Activated B cell treated with CpG ODN at 0.5 μM for 24 hours (primary cell): ENCODE measurements around the gene TF. TPM values are rescaled to one million over a fixed set of nuclear protein-coding genes. Genes with fewer than 3 reads are reported as not detected.

Experiments used
- ATAC-seq: fragments of 200-7000 bp; cut with Tn5 transposase; one replicate; pipeline ENCODE4 v1.10.0; 2021; ENCODE audit warnings: low read depth, mild to moderate bottlenecking, moderate library complexity
- CTCF ChIA-PET: fragments of 350-600 bp; sonication (Branson Sonifier 250); formaldehyde crosslinking; loops from one replicate; lab custom pipeline; 2021; ENCODE audit warnings: antibody characterized with exemption; lab: Charles Lee
- POLR2A ChIA-PET: fragments of 350-600 bp; sonication (Branson Sonifier 250); formaldehyde crosslinking; loops from one replicate; lab custom pipeline; 2021; ENCODE audit warnings: antibody characterized with exemption; lab: Charles Lee
- DNase-seq: peaks from one replicate; pipeline ENCODE4 v3.0.0; 2022
- H3K27ac Mint-ChIP-seq: one replicate; pipeline ENCODE4 v1.8.0; 2020; ENCODE audit warnings: mixed read lengths
- H3K27me3 Mint-ChIP-seq: one replicate; pipeline ENCODE4 v1.8.0; 2021; ENCODE audit warnings: mixed read lengths
- H3K36me3 Mint-ChIP-seq: one replicate; pipeline ENCODE4 v1.8.0; 2021; ENCODE audit warnings: low read depth, mixed read lengths
- H3K4me1 Mint-ChIP-seq: one replicate; pipeline ENCODE4 v1.8.0; 2021; ENCODE audit warnings: mixed read lengths
- H3K4me3 Mint-ChIP-seq: one replicate; pipeline ENCODE4 v1.8.0; 2020; ENCODE audit warnings: mild to moderate bottlenecking, mixed read lengths
- H3K9me3 Mint-ChIP-seq: one replicate; pipeline ENCODE4 v1.8.0; 2020; ENCODE audit warnings: mixed read lengths
- intact Hi-C: fragments of 100-400 bp; cut with micrococcal nuclease; formaldehyde crosslinking; loops from one replicate; pipeline ENCODE4 v1.15.1; 2024
- total RNA-seq: library from RNA; stranded (reverse); gene quantifications from 2 replicates; pipeline ENCODE4 v1.2.3, GENCODE V29; 2022
- TF ChIP-seq, protein P1 (sequence below): fragments of 200-600 bp; IDR thresholded peaks from one replicate; pipeline ENCODE4 v1.8.0; 2022; ENCODE audit warnings: antibody characterized with exemption, mild to moderate bottlenecking

The TF gene
- total RNA-seq, 1 donor from 2014 or later: 0.29 TPM

DNA sequence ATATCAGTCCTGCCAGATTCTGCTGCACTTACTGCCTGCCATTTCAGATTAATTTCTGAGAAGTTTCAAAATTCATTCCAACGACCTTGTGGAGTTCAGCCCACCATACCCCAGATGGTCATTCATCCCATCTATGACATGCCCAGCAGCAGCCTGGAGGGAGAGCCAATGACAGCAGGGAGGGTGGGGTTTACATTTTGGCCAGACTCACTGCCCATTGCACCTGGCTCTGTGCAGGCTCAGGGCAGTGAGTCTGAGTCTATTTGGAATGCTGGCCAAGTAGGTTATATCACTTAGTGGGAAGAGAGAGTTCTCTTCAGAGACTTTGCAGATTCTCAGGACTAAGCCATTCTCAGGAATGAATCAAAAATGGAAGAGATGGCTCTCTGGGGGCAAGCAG, 80.9 kb downstream of the TF start:
- Mint-ChIP-seq H3K4me3 (no peak overlapping the region), H3K27me3 (no peaks in the 10 kb centered on the region)

DNA sequence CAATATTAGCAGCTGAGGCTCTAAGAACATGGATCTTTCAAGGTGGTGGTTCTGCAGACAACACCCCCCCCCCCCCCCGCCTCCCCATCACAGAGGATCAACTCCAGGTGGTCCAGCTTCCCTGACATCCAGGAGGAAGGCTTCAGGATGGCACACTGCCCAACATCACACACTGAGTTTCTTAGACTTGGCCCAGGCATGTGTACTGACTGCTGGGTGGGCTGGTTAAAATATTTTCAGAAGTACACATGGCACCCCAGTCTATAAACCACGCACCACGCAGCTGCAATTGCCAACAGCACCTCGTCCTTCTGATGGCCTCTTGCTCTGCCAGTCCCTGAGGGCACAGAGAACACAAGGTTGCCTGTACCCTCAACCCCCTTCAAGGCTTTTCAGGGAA, 81.5 kb downstream of the TF start:
- ATAC-seq: no peak
- no peak overlapping the region for H3K27ac Mint-ChIP-seq
- no peaks in the 10 kb centered on the region for H3K4me1 Mint-ChIP-seq
- no peak for DNase-seq
- intact Hi-C loops: no loop called here
- no peaks in the 10 kb centered on the region for H3K9me3 Mint-ChIP-seq
- POLR2A ChIA-PET: interaction anchor here (0.8 kb wide), 1 partner anchor 42 kb away, joined by 3 read pairs; no protein-coding TSS in a partner anchor
- CTCF ChIA-PET: no interaction called here
- peaks cover 32% of the 10 kb centered on the region for H3K36me3 Mint-ChIP-seq
- TF ChIP-seq, protein P1, sequence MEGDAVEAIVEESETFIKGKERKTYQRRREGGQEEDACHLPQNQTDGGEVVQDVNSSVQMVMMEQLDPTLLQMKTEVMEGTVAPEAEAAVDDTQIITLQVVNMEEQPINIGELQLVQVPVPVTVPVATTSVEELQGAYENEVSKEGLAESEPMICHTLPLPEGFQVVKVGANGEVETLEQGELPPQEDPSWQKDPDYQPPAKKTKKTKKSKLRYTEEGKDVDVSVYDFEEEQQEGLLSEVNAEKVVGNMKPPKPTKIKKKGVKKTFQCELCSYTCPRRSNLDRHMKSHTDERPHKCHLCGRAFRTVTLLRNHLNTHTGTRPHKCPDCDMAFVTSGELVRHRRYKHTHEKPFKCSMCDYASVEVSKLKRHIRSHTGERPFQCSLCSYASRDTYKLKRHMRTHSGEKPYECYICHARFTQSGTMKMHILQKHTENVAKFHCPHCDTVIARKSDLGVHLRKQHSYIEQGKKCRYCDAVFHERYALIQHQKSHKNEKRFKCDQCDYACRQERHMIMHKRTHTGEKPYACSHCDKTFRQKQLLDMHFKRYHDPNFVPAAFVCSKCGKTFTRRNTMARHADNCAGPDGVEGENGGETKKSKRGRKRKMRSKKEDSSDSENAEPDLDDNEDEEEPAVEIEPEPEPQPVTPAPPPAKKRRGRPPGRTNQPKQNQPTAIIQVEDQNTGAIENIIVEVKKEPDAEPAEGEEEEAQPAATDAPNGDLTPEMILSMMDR: no peak
- no peak overlapping the region for H3K4me3 Mint-ChIP-seq
- H3K27me3 Mint-ChIP-seq: no peaks in the 10 kb centered on the region

More for the DNA sequence above, 80.9 kb downstream of the TF start:
- Mint-ChIP-seq H3K27ac (no peak overlapping the region), H3K36me3 (peaks cover 37% of the 10 kb centered on the region), H3K9me3 (no peaks in the 10 kb centered on the region), H3K4me1 (no peaks in the 10 kb centered on the region)
- POLR2A ChIA-PET: interaction anchor here (0.8 kb wide), 1 partner anchor 42 kb away, joined by 3 read pairs; no protein-coding TSS in a partner anchor
- TF ChIP-seq, protein P1: no peak
- intact Hi-C loops: no loop called here
- ATAC-seq: no peak
- CTCF ChIA-PET: no interaction called here
- no peak for DNase-seq

DNA sequence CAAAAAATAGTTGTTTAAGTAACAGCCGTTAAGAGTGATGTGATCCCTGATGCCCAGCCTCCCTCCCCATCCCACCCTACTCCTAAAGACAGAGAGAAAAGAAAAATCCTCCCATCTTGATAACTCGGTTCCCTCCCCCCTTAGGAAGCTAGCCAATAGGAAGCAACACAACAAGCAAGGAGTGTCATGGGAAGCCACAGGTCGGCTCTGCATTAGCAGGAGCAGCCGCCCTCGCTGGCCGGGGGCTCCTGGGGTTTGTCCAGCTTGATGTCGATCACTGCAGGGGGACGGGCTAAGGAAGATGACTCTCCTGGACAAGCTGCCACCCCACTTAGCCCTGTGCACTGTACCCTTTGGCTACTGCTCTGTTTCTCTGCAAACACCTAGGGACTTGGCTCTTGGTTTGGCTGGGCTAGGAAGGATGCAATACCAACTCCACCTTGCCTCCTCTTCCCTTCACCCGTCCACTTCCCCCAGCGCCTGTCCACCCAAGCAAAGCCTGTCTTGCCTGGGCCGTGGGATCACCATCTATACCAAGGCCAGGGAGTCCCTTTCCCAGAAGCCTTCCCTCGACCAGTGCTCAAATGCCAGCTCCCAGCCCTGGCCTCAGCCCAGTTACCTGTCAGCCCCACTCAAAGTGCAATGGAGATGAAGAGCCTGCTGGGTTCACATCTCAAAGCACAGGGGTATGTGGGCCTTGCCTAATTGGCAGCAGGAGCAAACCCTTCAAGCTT, 82.5 kb downstream of the TF start:
- H3K27ac Mint-ChIP-seq: no peak overlapping the region

DNA sequence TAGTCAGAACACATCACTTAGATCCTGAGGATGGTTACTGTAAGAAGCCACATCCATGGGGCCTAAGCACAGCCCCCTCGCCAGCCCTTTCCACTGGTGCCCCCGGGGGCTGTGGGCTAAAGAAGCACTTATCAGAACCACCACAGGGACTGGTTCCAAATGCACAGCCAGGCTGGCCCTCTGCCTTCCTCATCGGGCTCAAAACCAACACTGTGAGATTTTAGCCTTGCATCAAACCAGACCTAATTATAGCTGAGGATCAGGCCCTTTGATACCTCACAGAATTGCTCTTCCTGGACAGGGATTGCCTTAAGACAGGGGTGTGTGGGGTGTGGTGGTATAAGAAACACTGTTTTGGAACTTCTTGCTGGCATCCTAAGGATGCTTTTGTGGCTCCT, 83.1 kb downstream of the TF start:
- Mint-ChIP-seq H3K4me1 (no peaks in the 10 kb centered on the region), H3K36me3 (peaks cover 20% of the 10 kb centered on the region), H3K9me3 (no peaks in the 10 kb centered on the region), H3K27ac (no peak overlapping the region), H3K4me3 (no peak overlapping the region), H3K27me3 (no peaks in the 10 kb centered on the region)
- TF ChIP-seq, protein P1: no peak
- DNase-seq (no peak), ATAC-seq (no peak)
- ChIA-PET POLR2A (no interaction called here), CTCF (no interaction called here)
- intact Hi-C loops: no loop called here

More for the DNA sequence above, 82.5 kb downstream of the TF start:
- no peaks in the 10 kb centered on the region for H3K27me3 Mint-ChIP-seq
- H3K4me1 Mint-ChIP-seq: no peaks in the 10 kb centered on the region
- TF ChIP-seq, protein P1: no peak
- no peaks in the 10 kb centered on the region for H3K9me3 Mint-ChIP-seq
- DNase-seq (no peak), ATAC-seq (no peak)
- POLR2A ChIA-PET: no interaction called here
- intact Hi-C loops: no loop called here
- no peak overlapping the region for H3K4me3 Mint-ChIP-seq
- CTCF ChIA-PET: no interaction called here
- peaks cover 25% of the 10 kb centered on the region for H3K36me3 Mint-ChIP-seq

DNA sequence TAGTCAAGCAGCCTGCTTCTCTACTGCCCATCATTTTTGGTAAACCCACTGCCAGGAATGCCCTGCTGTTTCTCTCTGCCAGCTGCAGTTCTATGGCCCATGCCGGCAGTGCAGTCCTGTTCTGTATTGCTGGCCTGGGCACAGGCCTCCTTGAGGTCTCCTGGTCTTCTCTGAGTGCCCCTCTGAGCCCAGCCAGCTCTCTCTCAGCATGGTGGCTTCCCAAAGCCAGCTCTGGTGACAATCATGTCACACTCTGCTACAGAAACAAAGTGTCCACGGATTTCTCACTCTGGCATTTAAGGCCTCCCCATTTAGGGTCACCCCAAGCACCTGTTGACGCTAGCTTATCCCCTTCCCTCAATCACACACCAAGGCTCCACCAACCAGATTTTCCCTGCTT, 83.9 kb downstream of the TF start:
- ATAC-seq: no peak
- no peaks in the 10 kb centered on the region for H3K4me1 Mint-ChIP-seq
- intact Hi-C loops: no loop called here
- DNase-seq: no peak
- H3K4me3 Mint-ChIP-seq: no peak overlapping the region
- H3K27ac Mint-ChIP-seq: no peak overlapping the region
- POLR2A ChIA-PET: no interaction called here
- H3K36me3 Mint-ChIP-seq: peaks cover 13% of the 10 kb centered on the region
- CTCF ChIA-PET: no interaction called here
- TF ChIP-seq, protein P1: no peak
- no peaks in the 10 kb centered on the region for H3K9me3 Mint-ChIP-seq
- H3K27me3 Mint-ChIP-seq: no peaks in the 10 kb centered on the region
